ENCODE results near the gene ANGPTL7. TPM values are rescaled to one million over a fixed set of nuclear protein-coding genes. Genes with fewer than 3 reads are reported as not detected.

Gene ANGPTL7
- total RNA-seq, 1 donor from 2014 or later, result not detected

- no peak overlapping the region for H3K4me3 Mint-ChIP-seq (ENCODE audit: low read depth)
- intact Hi-C loops (cut with micrococcal nuclease), result no loop called here
- H3K27ac Mint-ChIP-seq, result peak overlapping the region; percentile 56
- no peaks in the 10 kb centered on the region for H3K27me3 Mint-ChIP-seq (ENCODE audit: low read depth)
- no peak for DNase-seq (ENCODE audit: low spot score)
- H3K36me3 Mint-ChIP-seq (ENCODE audit: low read depth), result peaks cover 65% of the 10 kb centered on the region
- H3K4me1 Mint-ChIP-seq (ENCODE audit: low read depth), result peaks cover 9% of the 10 kb centered on the region
- no peaks in the 10 kb centered on the region for H3K9me3 Mint-ChIP-seq
Observed at GRCh38 chr1:11227106-11228077, 38.2 kb downstream of the ANGPTL7 start.

- Mint-ChIP-seq H3K4me1 (ENCODE audit: low read depth) (peaks cover 9% of the 10 kb centered on the region), H3K4me3 (ENCODE audit: low read depth) (no peak overlapping the region), H3K9me3 (no peaks in the 10 kb centered on the region), H3K27me3 (ENCODE audit: low read depth) (no peaks in the 10 kb centered on the region), H3K27ac (no peak overlapping the region), H3K36me3 (ENCODE audit: low read depth) (peaks cover 72% of the 10 kb centered on the region)
- no peak for DNase-seq (ENCODE audit: low spot score)
- intact Hi-C loops (cut with micrococcal nuclease), result no loop called here
Observed at GRCh38 chr1:11229203-11229602, 40.0 kb downstream of the ANGPTL7 start.

GRCh38 chr1:11233208-11233607 lies 44.1 kb downstream of the ANGPTL7 start:
- Mint-ChIP-seq H3K4me1 (ENCODE audit: low read depth) (peaks cover 5% of the 10 kb centered on the region), H3K27ac (no peak overlapping the region), H3K27me3 (ENCODE audit: low read depth) (no peaks in the 10 kb centered on the region), H3K36me3 (ENCODE audit: low read depth) (peaks cover 71% of the 10 kb centered on the region), H3K9me3 (no peaks in the 10 kb centered on the region), H3K4me3 (ENCODE audit: low read depth) (no peak overlapping the region)
- intact Hi-C loops (cut with micrococcal nuclease), result no loop called here
- no peak for DNase-seq (ENCODE audit: low spot score)

- Mint-ChIP-seq H3K9me3 (no peaks in the 10 kb centered on the region), H3K4me1 (ENCODE audit: low read depth) (peaks cover 8% of the 10 kb centered on the region), H3K36me3 (ENCODE audit: low read depth) (peaks cover 71% of the 10 kb centered on the region), H3K4me3 (ENCODE audit: low read depth) (no peak overlapping the region), H3K27ac (no peak overlapping the region), H3K27me3 (ENCODE audit: low read depth) (no peaks in the 10 kb centered on the region)
- intact Hi-C loops (cut with micrococcal nuclease), result no loop called here
- no peak for DNase-seq (ENCODE audit: low spot score)
Observed at GRCh38 chr1:11237356-11237755, 48.2 kb downstream of the ANGPTL7 start.

DNA sequence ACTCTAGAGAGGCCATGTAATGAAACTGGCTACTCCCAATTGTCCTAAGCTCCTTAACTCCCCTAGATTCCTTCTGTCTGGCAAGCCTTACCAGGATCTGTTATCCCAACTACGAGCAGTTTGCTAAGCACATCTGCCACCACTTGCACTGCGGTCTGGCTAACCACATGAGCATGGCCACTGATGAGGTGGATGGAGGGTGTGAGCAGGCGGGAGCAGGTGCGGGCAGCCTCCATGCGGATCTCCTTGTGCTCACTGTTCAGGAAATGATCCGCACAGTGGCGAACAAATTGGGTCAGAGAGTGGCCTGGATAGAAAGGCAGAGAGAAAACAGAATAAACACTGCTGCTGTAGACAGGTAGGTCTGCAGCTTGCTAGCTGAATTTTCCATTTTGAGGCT lies 49.2 kb downstream of the ANGPTL7 start:
- peaks cover 68% of the 10 kb centered on the region for H3K36me3 Mint-ChIP-seq (ENCODE audit: low read depth)

DNA sequence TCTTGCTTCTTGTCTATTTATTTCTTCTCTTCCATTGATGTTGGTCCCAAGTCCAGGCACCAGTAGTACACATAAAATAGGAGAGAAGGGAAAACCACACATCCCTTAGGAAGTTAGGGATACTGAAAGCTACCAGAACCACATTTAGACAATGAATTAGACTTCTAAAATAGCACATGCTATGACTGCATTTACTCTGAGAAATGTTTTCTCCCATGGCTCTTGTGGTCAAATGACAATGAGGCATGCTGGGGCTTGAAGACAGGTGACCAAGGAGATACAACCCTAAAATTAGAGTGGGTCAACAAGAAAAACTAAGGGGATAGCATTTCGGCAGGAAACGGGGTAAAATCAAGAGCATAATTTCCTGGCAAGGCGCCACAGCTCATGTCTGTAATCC lies 56.1 kb downstream of the ANGPTL7 start:
- peaks cover 3% of the 10 kb centered on the region for H3K4me1 Mint-ChIP-seq (ENCODE audit: low read depth)
- intact Hi-C loops (cut with micrococcal nuclease), result no loop called here
- no peak for DNase-seq (ENCODE audit: low spot score)
- peaks cover 52% of the 10 kb centered on the region for H3K36me3 Mint-ChIP-seq (ENCODE audit: low read depth)
- no peaks in the 10 kb centered on the region for H3K27me3 Mint-ChIP-seq (ENCODE audit: low read depth)
- no peak overlapping the region for H3K27ac Mint-ChIP-seq
- no peak overlapping the region for H3K4me3 Mint-ChIP-seq (ENCODE audit: low read depth)
- no peaks in the 10 kb centered on the region for H3K9me3 Mint-ChIP-seq

More for the DNA sequence above, 49.2 kb downstream of the ANGPTL7 start:
- Mint-ChIP-seq H3K4me3 (ENCODE audit: low read depth) (no peak overlapping the region), H3K9me3 (no peaks in the 10 kb centered on the region), H3K27me3 (ENCODE audit: low read depth) (no peaks in the 10 kb centered on the region), H3K4me1 (ENCODE audit: low read depth) (peaks cover 8% of the 10 kb centered on the region), H3K27ac (no peak overlapping the region)
- intact Hi-C loops (cut with micrococcal nuclease), result no loop called here
- no peak for DNase-seq (ENCODE audit: low spot score)

Other genes with a start within 250 kb of the ANGPTL7 start
- 190 and 202 TPM in 2 replicates for gene TARDBP, start 176.7 kb upstream of the ANGPTL7 start, total RNA-seq
- 0.18 TPM in 1 of 2 replicates, not detected in the other for gene MASP2, start 142.1 kb upstream of the ANGPTL7 start, total RNA-seq
- 230 and 233 TPM in 2 replicates for gene SRM, start 129.3 kb upstream of the ANGPTL7 start, total RNA-seq
- gene EXOSC10, start 89.5 kb upstream of the ANGPTL7 start, total RNA-seq, result 97.8 and 102 TPM in 2 replicates
- 43.3 and 44.5 TPM in 2 replicates for gene MTOR, start 73.2 kb downstream of the ANGPTL7 start, total RNA-seq
- 22.7 and 25.1 TPM in 2 replicates for gene UBIAD1, start 83.8 kb downstream of the ANGPTL7 start, total RNA-seq

Measured in activated T-helper 2 cell treated with anti-CD3 and anti-CD28 coated beads, Interferon-gamma antibody, Interleukin-2, Interleukin-4, amounts not matched to agents 10 μg/mL and 5 μg/mL and 100 μg/mL, durations not matched to agents 14 hours and 24 hours and 36 hours (primary cell).